Esophagus muscularis mucosa (tissue), 4 donors: ENCODE results near the gene TNFRSF6B.

Source experiments
- EP300 ChIP-seq: sonication (generic); formaldehyde crosslinking; IDR thresholded peaks from one replicate; pipeline ENCODE4 v1.6.1; 2017; ENCODE audit warnings: antibody characterized with exemption
- POLR2A ChIP-seq: fragments of 450-650 bp; IDR thresholded peaks from one replicate; pipeline ENCODE4 v1.6.1; 2017; ENCODE audit warnings: antibody characterized with exemption, moderate library complexity, mild to moderate bottlenecking, low read depth
- POLR2AphosphoS5 ChIP-seq, 2 donors: sonication (generic); formaldehyde crosslinking; IDR thresholded peaks; one replicate each; pipeline ENCODE4 v1.6.1; 2017; ENCODE audit warnings: antibody characterized with exemption in 2 of 2
- TF ChIP-seq, protein P1 (sequence below), 3 experiments: fragments of 200-600 bp in 2 of 3; fragments of 450-650 bp in 1 of 3; sonication (generic) in 2 of 3; IDR thresholded peaks; one replicate each; pipeline ENCODE4 v1.5.1; 2017 to 2019; ENCODE audit warnings: antibody characterized with exemption in 3 of 3, mild to moderate bottlenecking in 2 of 3, moderate library complexity in 1 of 3

DNA sequence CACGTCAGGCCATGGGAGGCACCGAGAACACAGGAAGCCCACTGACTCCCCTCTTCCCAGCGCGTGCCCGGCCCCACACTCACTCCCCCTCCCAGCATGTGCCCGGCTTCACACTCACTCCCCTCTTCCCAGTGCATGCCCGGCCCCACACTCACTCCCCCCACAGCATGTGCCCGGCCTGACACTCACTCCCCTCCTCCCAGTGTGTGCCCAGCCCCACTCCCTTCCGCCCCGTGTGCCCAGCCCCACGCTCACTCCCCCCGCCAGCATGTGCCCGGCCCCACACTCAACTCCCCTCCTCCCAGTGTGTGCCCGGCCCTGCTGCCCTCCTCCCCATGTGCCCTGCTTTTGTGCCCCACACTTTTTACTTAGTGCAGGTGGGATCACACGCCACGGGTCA, 28.6 kb upstream of the TNFRSF6B start:
- TF ChIP-seq POLR2A, result no peak
- TF ChIP-seq, protein P1, sequence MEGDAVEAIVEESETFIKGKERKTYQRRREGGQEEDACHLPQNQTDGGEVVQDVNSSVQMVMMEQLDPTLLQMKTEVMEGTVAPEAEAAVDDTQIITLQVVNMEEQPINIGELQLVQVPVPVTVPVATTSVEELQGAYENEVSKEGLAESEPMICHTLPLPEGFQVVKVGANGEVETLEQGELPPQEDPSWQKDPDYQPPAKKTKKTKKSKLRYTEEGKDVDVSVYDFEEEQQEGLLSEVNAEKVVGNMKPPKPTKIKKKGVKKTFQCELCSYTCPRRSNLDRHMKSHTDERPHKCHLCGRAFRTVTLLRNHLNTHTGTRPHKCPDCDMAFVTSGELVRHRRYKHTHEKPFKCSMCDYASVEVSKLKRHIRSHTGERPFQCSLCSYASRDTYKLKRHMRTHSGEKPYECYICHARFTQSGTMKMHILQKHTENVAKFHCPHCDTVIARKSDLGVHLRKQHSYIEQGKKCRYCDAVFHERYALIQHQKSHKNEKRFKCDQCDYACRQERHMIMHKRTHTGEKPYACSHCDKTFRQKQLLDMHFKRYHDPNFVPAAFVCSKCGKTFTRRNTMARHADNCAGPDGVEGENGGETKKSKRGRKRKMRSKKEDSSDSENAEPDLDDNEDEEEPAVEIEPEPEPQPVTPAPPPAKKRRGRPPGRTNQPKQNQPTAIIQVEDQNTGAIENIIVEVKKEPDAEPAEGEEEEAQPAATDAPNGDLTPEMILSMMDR (IDR thresholded peaks at IDR 0.05), result no peak
- no peak for TF ChIP-seq EP300
- TF ChIP-seq POLR2AphosphoS5 (IDR thresholded peaks at IDR 0.05), result no peak
